ENCODE measurements around the gene PUS10.
"Not testable (repeated sequence)": the region's sequence is repeated elsewhere in the genome, so short reads cannot be mapped to it uniquely, and the experiment has no call there.

Gene PUS10

DNA sequence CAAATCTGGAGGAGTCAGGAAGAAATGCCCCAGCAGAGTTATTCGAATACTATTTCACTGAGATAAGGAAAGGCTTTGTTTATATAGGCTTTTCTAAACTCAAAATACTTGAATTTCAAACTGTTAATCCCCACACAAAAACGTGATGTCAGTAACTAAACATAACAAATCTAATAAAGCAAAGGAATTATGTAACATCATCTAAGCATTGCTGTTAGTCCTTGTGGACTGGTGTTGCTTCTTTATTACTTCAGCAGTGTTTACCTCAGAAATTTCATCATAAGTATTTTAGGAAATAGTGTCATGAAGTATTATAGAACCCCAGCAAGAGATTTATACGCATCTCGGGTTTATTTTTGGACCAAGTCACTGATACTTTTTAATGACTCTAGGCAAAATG lies 27.9 kb upstream of the PUS10 start:
- no peak overlapping the region for H2BK5ac ChIP-seq (ENCODE audit: low read length)
- no peak overlapping the region for H3K4me2 ChIP-seq (ENCODE audit: low read length)
- no peak overlapping the region for H3K23ac ChIP-seq (ENCODE audit: low read length)
- no peaks in the 10 kb centered on the region for H3K36me3 ChIP-seq (ENCODE audit: control insufficient read depth, insufficient read depth, low read length)
- no peak overlapping the region for H3K4me3 ChIP-seq (ENCODE audit: low read length)
- no peaks in the 10 kb centered on the region for H3K79me2 ChIP-seq (ENCODE audit: control insufficient read depth, insufficient read depth, low read length)
- H3K4me1 ChIP-seq (ENCODE audit: control insufficient read depth, low read depth, low read length): no peaks in the 10 kb centered on the region
- no peak overlapping the region for H2BK120ac ChIP-seq (ENCODE audit: low read depth, low read length)
- no peak overlapping the region for H3K27ac ChIP-seq (ENCODE audit: low read depth, low read length)
- no peak overlapping the region for H3K9ac ChIP-seq (ENCODE audit: low read length)
- H3K4ac ChIP-seq (ENCODE audit: low read depth, low read length): no peak overlapping the region
- no peaks in the 10 kb centered on the region for H3K27me3 ChIP-seq (ENCODE audit: insufficient read depth, low read length, poor library complexity)
- H2BK15ac ChIP-seq (replicated peaks; ENCODE audit: low read depth): no peak overlapping the region
- no peak overlapping the region for H3K56ac ChIP-seq (ENCODE audit: low read length)
- no peak overlapping the region for H4K8ac ChIP-seq (ENCODE audit: low read depth, low read length)
- H3K18ac ChIP-seq (ENCODE audit: low read length): no peak overlapping the region
- WGBS (ENCODE audit: extremely low coverage, insufficient coverage, low lambda C conversion rate): no CpG with 5 or more reads among the region's 4 CpGs
- H4K5ac ChIP-seq (ENCODE audit: low read length): no peak overlapping the region
- H3K79me1 ChIP-seq (ENCODE audit: low read length): no peaks in the 10 kb centered on the region
- DNase-seq: no peak
- no peak overlapping the region for H2AK5ac ChIP-seq (ENCODE audit: low read length)

DNA sequence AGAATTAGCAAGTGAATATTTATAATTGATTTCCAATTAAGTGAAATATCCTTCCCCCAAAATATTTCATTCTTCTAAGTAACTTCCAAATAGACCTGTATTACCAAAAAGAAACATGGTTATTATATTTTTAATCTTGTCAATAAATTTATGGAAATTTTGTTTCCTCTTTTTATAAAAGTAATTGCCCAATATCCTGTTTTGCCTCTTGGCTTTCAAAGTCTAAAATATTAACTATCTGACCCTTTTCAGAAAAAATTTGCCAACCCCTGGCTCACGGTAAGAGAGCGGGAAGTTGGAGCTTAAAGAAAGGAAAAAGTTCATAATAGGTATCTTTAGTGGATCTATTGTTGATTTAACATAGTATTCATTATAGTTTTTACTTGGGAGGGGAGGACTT lies 27.2 kb upstream of the PUS10 start:
- Histone ChIP-seq H3K4me1 (ENCODE audit: control insufficient read depth, low read depth, low read length) (no peaks in the 10 kb centered on the region), H4K8ac (ENCODE audit: low read depth, low read length) (no peak overlapping the region), H2AK5ac (ENCODE audit: low read length) (no peak overlapping the region), H2BK15ac (replicated peaks; ENCODE audit: low read depth) (no peak overlapping the region), H3K4me3 (ENCODE audit: low read length) (no peak overlapping the region), H3K56ac (ENCODE audit: low read length) (no peak overlapping the region), H3K36me3 (ENCODE audit: control insufficient read depth, insufficient read depth, low read length) (no peaks in the 10 kb centered on the region), H2BK120ac (ENCODE audit: low read depth, low read length) (no peak overlapping the region), H3K9ac (ENCODE audit: low read length) (no peak overlapping the region), H3K4me2 (ENCODE audit: low read length) (no peak overlapping the region), H2BK5ac (ENCODE audit: low read length) (no peak overlapping the region), H3K27me3 (ENCODE audit: insufficient read depth, low read length, poor library complexity) (no peaks in the 10 kb centered on the region), H3K79me1 (ENCODE audit: low read length) (no peaks in the 10 kb centered on the region), H3K4ac (ENCODE audit: low read depth, low read length) (no peak overlapping the region), H3K27ac (ENCODE audit: low read depth, low read length) (no peak overlapping the region), H4K5ac (ENCODE audit: low read length) (no peak overlapping the region), H3K18ac (ENCODE audit: low read length) (no peak overlapping the region), H3K79me2 (ENCODE audit: control insufficient read depth, insufficient read depth, low read length) (no peaks in the 10 kb centered on the region), H3K23ac (ENCODE audit: low read length) (no peak overlapping the region)
- DNase-seq: no peak
- no CpG with 5 or more reads among the region's 2 CpGs for WGBS (ENCODE audit: extremely low coverage, insufficient coverage, low lambda C conversion rate)

GRCh38 chr2:61044636-61045035 lies 26.6 kb upstream of the PUS10 start:
- Histone ChIP-seq H3K4ac (ENCODE audit: low read depth, low read length) (no peak overlapping the region), H3K36me3 (ENCODE audit: control insufficient read depth, insufficient read depth, low read length) (no peaks in the 10 kb centered on the region), H3K27me3 (ENCODE audit: insufficient read depth, low read length, poor library complexity) (no peaks in the 10 kb centered on the region), H2BK5ac (ENCODE audit: low read length) (no peak overlapping the region), H3K23ac (ENCODE audit: low read length) (no peak overlapping the region), H2BK120ac (ENCODE audit: low read depth, low read length) (no peak overlapping the region), H3K4me3 (ENCODE audit: low read length) (no peak overlapping the region), H2BK15ac (replicated peaks; ENCODE audit: low read depth) (no peak overlapping the region), H3K56ac (ENCODE audit: low read length) (no peak overlapping the region), H3K79me2 (ENCODE audit: control insufficient read depth, insufficient read depth, low read length) (no peaks in the 10 kb centered on the region), H3K79me1 (ENCODE audit: low read length) (no peaks in the 10 kb centered on the region), H4K8ac (ENCODE audit: low read depth, low read length) (no peak overlapping the region), H3K18ac (ENCODE audit: low read length) (no peak overlapping the region), H2AK5ac (ENCODE audit: low read length) (no peak overlapping the region), H3K9ac (ENCODE audit: low read length) (no peak overlapping the region), H3K4me1 (ENCODE audit: control insufficient read depth, low read depth, low read length) (no peaks in the 10 kb centered on the region), H3K4me2 (ENCODE audit: low read length) (no peak overlapping the region), H3K27ac (ENCODE audit: low read depth, low read length) (no peak overlapping the region), H4K5ac (ENCODE audit: low read length) (no peak overlapping the region)
- no CpG with 5 or more reads among the region's 4 CpGs for WGBS (ENCODE audit: extremely low coverage, insufficient coverage, low lambda C conversion rate)
- no peak for DNase-seq

GRCh38 chr2:61042807-61043206 lies 24.8 kb upstream of the PUS10 start:
- Histone ChIP-seq H2AK5ac (ENCODE audit: low read length) (no peak overlapping the region), H3K36me3 (ENCODE audit: control insufficient read depth, insufficient read depth, low read length) (no peaks in the 10 kb centered on the region), H4K5ac (ENCODE audit: low read length) (no peak overlapping the region), H3K4me3 (ENCODE audit: low read length) (no peak overlapping the region), H3K4me1 (ENCODE audit: control insufficient read depth, low read depth, low read length) (no peaks in the 10 kb centered on the region), H4K8ac (ENCODE audit: low read depth, low read length) (no peak overlapping the region), H3K56ac (ENCODE audit: low read length) (no peak overlapping the region), H3K4ac (ENCODE audit: low read depth, low read length) (no peak overlapping the region), H2BK5ac (ENCODE audit: low read length) (no peak overlapping the region), H2BK120ac (ENCODE audit: low read depth, low read length) (no peak overlapping the region), H3K27me3 (ENCODE audit: insufficient read depth, low read length, poor library complexity) (no peaks in the 10 kb centered on the region), H3K79me2 (ENCODE audit: control insufficient read depth, insufficient read depth, low read length) (no peaks in the 10 kb centered on the region), H3K9ac (ENCODE audit: low read length) (no peak overlapping the region), H3K18ac (ENCODE audit: low read length) (no peak overlapping the region), H2BK15ac (replicated peaks; ENCODE audit: low read depth) (no peak overlapping the region), H3K4me2 (ENCODE audit: low read length) (no peak overlapping the region), H3K27ac (ENCODE audit: low read depth, low read length) (no peak overlapping the region), H3K23ac (ENCODE audit: low read length) (no peak overlapping the region), H3K79me1 (ENCODE audit: low read length) (no peaks in the 10 kb centered on the region)
- WGBS (ENCODE audit: extremely low coverage, insufficient coverage, low lambda C conversion rate): no CpG with 5 or more reads among the region's 3 CpGs
- peak; percentile 13 for DNase-seq

GRCh38 chr2:61036643-61037042 lies 18.6 kb upstream of the PUS10 start:
- H3K27me3 ChIP-seq (ENCODE audit: insufficient read depth, low read length, poor library complexity); H3K27ac ChIP-seq (ENCODE audit: low read depth, low read length); H4K5ac ChIP-seq (ENCODE audit: low read length); DNase-seq; H2BK5ac ChIP-seq (ENCODE audit: low read length); H3K4me3 ChIP-seq (ENCODE audit: low read length); H3K4me1 ChIP-seq (ENCODE audit: control insufficient read depth, low read depth, low read length); H3K4me2 ChIP-seq (ENCODE audit: low read length); H3K9ac ChIP-seq (ENCODE audit: low read length); H3K23ac ChIP-seq (ENCODE audit: low read length); H3K79me1 ChIP-seq (ENCODE audit: low read length); H2BK15ac ChIP-seq (replicated peaks; ENCODE audit: low read depth); H3K18ac ChIP-seq (ENCODE audit: low read length); H3K56ac ChIP-seq (ENCODE audit: low read length); H2AK5ac ChIP-seq (ENCODE audit: low read length); H3K36me3 ChIP-seq (ENCODE audit: control insufficient read depth, insufficient read depth, low read length); H2BK120ac ChIP-seq (ENCODE audit: low read depth, low read length); H3K79me2 ChIP-seq (ENCODE audit: control insufficient read depth, insufficient read depth, low read length); H3K4ac ChIP-seq (ENCODE audit: low read depth, low read length); H4K8ac ChIP-seq (ENCODE audit: low read depth, low read length): not testable (repeated sequence)
- WGBS (ENCODE audit: extremely low coverage, insufficient coverage, low lambda C conversion rate): no CpG with 5 or more reads among the region's 2 CpGs

DNA sequence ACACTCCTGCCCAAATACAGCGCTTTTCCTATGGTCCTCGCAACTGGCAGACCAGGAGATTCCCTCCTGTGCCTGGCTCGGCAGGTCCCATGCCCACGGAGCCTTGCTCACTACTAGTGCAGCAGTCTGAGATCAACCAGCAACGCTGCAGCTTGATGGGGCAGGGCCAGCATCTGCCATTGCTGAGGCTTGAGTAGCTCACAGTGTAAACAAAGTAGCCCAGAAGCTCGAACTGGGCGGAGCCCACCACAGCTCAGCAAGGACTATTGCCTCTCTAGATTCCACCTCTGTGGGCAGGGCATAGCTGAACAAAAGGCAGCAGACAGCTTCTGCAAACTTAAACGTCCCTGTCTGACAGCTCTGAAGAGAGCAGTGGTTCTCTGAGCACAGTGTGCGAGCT lies 16.5 kb upstream of the PUS10 start:
- H4K5ac ChIP-seq (ENCODE audit: low read length); H2BK15ac ChIP-seq (replicated peaks; ENCODE audit: low read depth); H3K4me1 ChIP-seq (ENCODE audit: control insufficient read depth, low read depth, low read length); H3K4ac ChIP-seq (ENCODE audit: low read depth, low read length); H3K79me1 ChIP-seq (ENCODE audit: low read length); H3K9ac ChIP-seq (ENCODE audit: low read length); H3K79me2 ChIP-seq (ENCODE audit: control insufficient read depth, insufficient read depth, low read length); H2AK5ac ChIP-seq (ENCODE audit: low read length); H2BK120ac ChIP-seq (ENCODE audit: low read depth, low read length); H3K27ac ChIP-seq (ENCODE audit: low read depth, low read length); DNase-seq; H4K8ac ChIP-seq (ENCODE audit: low read depth, low read length); H3K56ac ChIP-seq (ENCODE audit: low read length); H3K18ac ChIP-seq (ENCODE audit: low read length); H3K36me3 ChIP-seq (ENCODE audit: control insufficient read depth, insufficient read depth, low read length); H3K4me3 ChIP-seq (ENCODE audit: low read length); H2BK5ac ChIP-seq (ENCODE audit: low read length); H3K23ac ChIP-seq (ENCODE audit: low read length); H3K27me3 ChIP-seq (ENCODE audit: insufficient read depth, low read length, poor library complexity); H3K4me2 ChIP-seq (ENCODE audit: low read length): not testable (repeated sequence)
- no CpG with 5 or more reads among the region's 9 CpGs for WGBS (ENCODE audit: extremely low coverage, insufficient coverage, low lambda C conversion rate)
